Erythroblast (primary cell): Measurements from ENCODE around the gene TAS1R2.

ENCODE experiments used
- GATA1 ChIP-seq: IDR thresholded peaks from 2 replicates; pipeline ENCODE4 v1.6.1; 2011; ENCODE audit warnings: low read depth, mild to moderate bottlenecking, control low read depth, low read length, moderate library complexity
- POLR2A ChIP-seq: IDR thresholded peaks from 2 replicates; pipeline ENCODE4 v1.6.1; 2011; ENCODE audit warnings: mild to moderate bottlenecking, low read length

- TF ChIP-seq GATA1 (no peak), POLR2A (no peak)
Measured at GRCh38 chr1:18890706-18891425, 31.4 kb upstream of the TAS1R2 start.
